Heart left ventricle (tissue), 16 donors: ENCODE data around the gene UCN. TPM values are rescaled to one million over a fixed set of nuclear protein-coding genes. Genes with fewer than 3 reads are reported as not detected.

Experiments
- ATAC-seq, 4 donors: fragments of 200-7000 bp; cut with Tn5 transposase; one replicate each; pipeline ENCODE4 v1.9.1; 2020 to 2022; ENCODE audit warnings: moderate library complexity in 4 of 4, mild to moderate bottlenecking in 3 of 4, moderate number of reproducible peaks in 1 of 4
- DNase-seq, 5 donors: peaks; one replicate each; pipeline ENCODE4 v3.0.0-alpha.2; 2020
- H3K27ac ChIP-seq, 12 donors: fragments of 200-600 bp; sonication (generic) in 4 of 12; one replicate each; pipeline versions ENCODE4 v1.5.0 to v1.8.0; 2016 to 2022; ENCODE audit warnings: mild to moderate bottlenecking in 2 of 12
- H3K27me3 ChIP-seq, 9 donors: fragments of 200-600 bp; sonication (generic) in 2 of 9; one replicate each; pipeline versions ENCODE4 v1.5.1 to v1.8.0; 2016 to 2022; ENCODE audit warnings: mild to moderate bottlenecking in 3 of 9
- H3K36me3 ChIP-seq, 9 donors: fragments of 200-600 bp; sonication (generic) in 2 of 9; one replicate each; pipeline versions ENCODE4 v1.5.0 to v1.8.0; 2018 to 2022; ENCODE audit warnings: mild to moderate bottlenecking in 2 of 9
- H3K4me1 ChIP-seq, 12 donors: fragments of 200-600 bp; sonication (generic) in 4 of 12; one replicate each; pipeline versions ENCODE4 v1.5.0 to v1.8.0; 2016 to 2022; ENCODE audit warnings: mild to moderate bottlenecking in 3 of 12
- H3K4me3 ChIP-seq, 12 donors: fragments of 200-600 bp; sonication (generic) in 4 of 12; one replicate each; pipeline versions ENCODE4 v1.5.0 to v1.8.0; 2017 to 2022; ENCODE audit warnings: mild to moderate bottlenecking in 9 of 12, moderate library complexity in 4 of 12
- H3K9me3 ChIP-seq, 12 donors: fragments of 200-600 bp; sonication (generic) in 4 of 12; one replicate each; pipeline versions ENCODE4 v1.5.0 to v1.8.0; 2016 to 2022; ENCODE audit warnings: mild to moderate bottlenecking in 1 of 12
- POLR2A ChIP-seq, 2 donors: fragments of 450-650 bp; IDR thresholded peaks; one replicate each; pipeline ENCODE4 v1.6.1; 2017; ENCODE audit warnings: antibody characterized with exemption in 2 of 2, mild to moderate bottlenecking in 2 of 2, moderate library complexity in 2 of 2
- WGBS, 4 donors: extraction: QIAGEN DNeasy Blood & Tissue Kit in 2 of 4; methylation state at CpG; one replicate each; pipeline versions ENCODE4 v1.1.5 to v1.1.7; 2013 to 2018; 5-methylcytosine and 5-hydroxymethylcytosine counted together
- intact Hi-C, 10 donors: fragments of 100-400 bp; cut with DNase I; formaldehyde crosslinking; loops; one replicate each; pipeline versions ENCODE4 v1.11.1 to v1.14.2; 2022
- polyA plus RNA-seq, 2 donors: library from polyadenylated mRNA; stranded (reverse); fragments of 200-250 nt; gene quantifications; one replicate each; pipeline ENCODE4 v1.2.3, GENCODE V29; 2013
- total RNA-seq, 9 donors: library from RNA; depleted of rRNA in 2 of 9; stranded (reverse); fragments of >200 nt in 2 of 9; fragmentation: NEBNext Ultra II Directional in 3 of 9; extraction: Animal tissue kit (Norgen Biotek cat#: 25700) in 3 of 9; gene quantifications; one replicate each; pipeline versions ENCODE4 v1.1.0 to v1.2.4, GENCODE V29; 2016 to 2023
- TF ChIP-seq, protein P1 (sequence below), 12 donors: fragments of 200-600 bp; sonication (generic) in 4 of 12; IDR thresholded peaks; one replicate each; pipeline versions ENCODE4 v1.5.0 to v1.8.0; 2018 to 2022; ENCODE audit warnings: antibody characterized with exemption in 12 of 12, mild to moderate bottlenecking in 5 of 12
- donor health status: ischemic (EF 13 %, LVEDD 7.1; RV severe dilation, severe dysfunction).
- donor health status: healthy with polysubstance abuse.
- donor health status: DM: no; HTN: yes; CAD: no.
- donor health status: DM: no; HTN: no; CAD: no.
- donor health status: ischemic (EF 25% LVEDD 6.9; RV normal size, moderate dysfunction).
- donor health status: ischemic (EF 25% LVEDD 5.7; RV mildly dilated, moderate dysfunction).
- donor health status: healthy.
- donor health status: DM: yes; HTN: yes; CAD: no.
- donor health status: ischemic (EF 35%, LVEDD 5.7; RV mildly dilated, moderate dysfunction).
- donor health status: nonischemic (EF 11% LVEDD 7.7; RV severe dilation, severe dysfunction).
- donor health status: DM: yes; HTN: yes; CAD: no.
- donor health status: PGD.
- donor health status: ischemic (EF 29% LVEDD 5.4; RV normal size, mild dysfunction).
- donor health status: nonischemic (EF 23%, LVEDD 6.1; RV moderate dilation, normal function).

The UCN gene
- total and polyA plus RNA-seq, 11 donors: 0.60 to 2.5 (median 1.3) TPM

DNA sequence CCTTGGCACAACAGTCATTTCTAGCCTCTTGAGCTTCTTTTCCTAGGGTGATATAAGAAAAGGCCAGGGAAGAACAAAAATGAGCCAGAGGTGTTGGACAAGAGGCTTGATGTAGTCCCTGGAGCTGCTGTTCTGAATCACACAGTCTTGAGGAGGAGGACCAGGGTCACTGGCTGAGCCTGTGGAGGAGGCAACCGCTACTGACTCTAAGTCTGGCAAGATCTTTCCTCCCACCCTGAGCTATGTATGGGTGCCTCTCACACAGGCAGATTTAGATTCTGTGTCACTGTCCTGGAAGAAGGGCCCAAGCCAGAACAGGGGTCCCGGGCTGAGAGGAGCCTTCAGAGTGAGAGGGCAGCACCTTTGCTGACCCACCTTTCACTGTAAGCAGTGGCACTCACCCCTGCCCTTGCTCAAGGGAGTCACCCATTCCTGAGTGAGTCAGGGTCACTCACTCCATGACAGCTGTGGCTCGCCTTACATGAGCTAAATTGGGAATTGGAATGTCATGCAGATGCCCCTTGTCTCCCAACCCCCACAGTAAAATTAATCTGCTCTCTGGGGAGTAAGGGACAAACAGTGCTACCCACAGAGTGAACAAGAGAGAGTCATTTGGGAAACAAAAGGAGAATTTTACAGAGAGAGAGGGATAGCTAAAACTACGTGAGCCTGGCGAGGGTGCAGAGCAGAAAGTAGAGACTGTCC, 26.2 kb downstream of the UCN start, which contains the start of gene TRIM54:
Gene TRIM54 (plus strand): TSS at position 575 of the 705 bp plus-strand sequence. CDS start 303 bp downstream, outside the sequence.
- H3K9me3 ChIP-seq: no peaks in the 10 kb centered on the region
- peaks cover 0 to 32% (median 10%) of the 10 kb centered on the region in 12 donors for H3K4me1 ChIP-seq
- DNase-seq (peak in 3 of 5 donors; percentile 53 to 77 (median 69)), ATAC-seq (peak; percentile 83 to 90 (median 88))
- intact Hi-C loops: loop anchor here in 9 of 10 donors (2.0 to 10.0 kb wide), 11 partner anchors 17 to 321 kb away; partner anchors contain the start of gene SLC30A3 (in 1 of the 9)
- TF ChIP-seq POLR2A (IDR thresholded peaks at IDR 0.05): peak in 1 of 2 donors; percentile 56
- TF ChIP-seq, protein P1, sequence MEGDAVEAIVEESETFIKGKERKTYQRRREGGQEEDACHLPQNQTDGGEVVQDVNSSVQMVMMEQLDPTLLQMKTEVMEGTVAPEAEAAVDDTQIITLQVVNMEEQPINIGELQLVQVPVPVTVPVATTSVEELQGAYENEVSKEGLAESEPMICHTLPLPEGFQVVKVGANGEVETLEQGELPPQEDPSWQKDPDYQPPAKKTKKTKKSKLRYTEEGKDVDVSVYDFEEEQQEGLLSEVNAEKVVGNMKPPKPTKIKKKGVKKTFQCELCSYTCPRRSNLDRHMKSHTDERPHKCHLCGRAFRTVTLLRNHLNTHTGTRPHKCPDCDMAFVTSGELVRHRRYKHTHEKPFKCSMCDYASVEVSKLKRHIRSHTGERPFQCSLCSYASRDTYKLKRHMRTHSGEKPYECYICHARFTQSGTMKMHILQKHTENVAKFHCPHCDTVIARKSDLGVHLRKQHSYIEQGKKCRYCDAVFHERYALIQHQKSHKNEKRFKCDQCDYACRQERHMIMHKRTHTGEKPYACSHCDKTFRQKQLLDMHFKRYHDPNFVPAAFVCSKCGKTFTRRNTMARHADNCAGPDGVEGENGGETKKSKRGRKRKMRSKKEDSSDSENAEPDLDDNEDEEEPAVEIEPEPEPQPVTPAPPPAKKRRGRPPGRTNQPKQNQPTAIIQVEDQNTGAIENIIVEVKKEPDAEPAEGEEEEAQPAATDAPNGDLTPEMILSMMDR (IDR thresholded peaks at IDR 0.05): no peak
- H3K4me3 ChIP-seq: peak within 1 kb of the TSS; percentile 32 to 68 (median 54)
- H3K27ac ChIP-seq: peak within 1 kb of the TSS; percentile 74 to 99 (median 90)
- H3K36me3 ChIP-seq: no peaks in the 10 kb centered on the region
- WGBS, 4 donors: 23 to 36% (median 32%) methylated on average over 5 of the region's 5 CpGs
- H3K27me3 ChIP-seq: peaks cover 0 to 7% (median 0%) of the 10 kb centered on the region in 9 donors

DNA sequence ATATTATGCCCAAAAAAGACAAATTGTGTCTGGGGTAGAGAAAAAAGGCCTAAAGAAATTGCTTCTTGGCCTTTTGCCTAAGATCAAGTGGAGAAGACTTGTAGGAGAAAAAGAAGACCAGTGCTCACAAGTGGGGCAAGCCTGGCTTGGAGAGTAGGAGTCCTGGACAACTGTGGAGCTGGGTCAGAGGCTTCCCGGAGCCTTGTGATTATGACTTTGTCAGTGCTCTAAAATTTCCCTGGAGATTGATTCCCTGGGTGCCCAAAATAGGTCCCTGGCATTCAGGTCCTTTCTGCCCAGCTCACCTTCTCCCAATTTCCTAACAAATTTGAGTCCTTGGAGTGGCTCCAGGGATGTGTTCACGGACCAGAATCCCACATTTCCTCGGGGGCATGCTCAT, 26.8 kb downstream of the UCN start:
- intact Hi-C loops: loop anchor here in 9 of 10 donors (2.0 to 10.0 kb wide), 11 partner anchors 17 to 321 kb away; partner anchors contain the start of gene SLC30A3 (in 1 of the 9)
- H3K27ac ChIP-seq: peak overlapping the region; percentile 74 to 99 (median 90)
- peaks cover 0 to 26% (median 10%) of the 10 kb centered on the region in 12 donors for H3K4me1 ChIP-seq
- peak in 1 of 5 donors; percentile 27 for DNase-seq
- peak; percentile 2 to 27 (median 8) for ATAC-seq
- no peaks in the 10 kb centered on the region for H3K36me3 ChIP-seq
- H3K9me3 ChIP-seq: no peaks in the 10 kb centered on the region
- H3K27me3 ChIP-seq: peaks cover 0 to 7% (median 0%) of the 10 kb centered on the region in 9 donors
- no peak overlapping the region for H3K4me3 ChIP-seq
- 36 to 58% (median 50%) methylated on average over 3 of the region's 3 CpGs for WGBS, 4 donors
- TF ChIP-seq, protein P1 (IDR thresholded peaks at IDR 0.05): no peak
- no peak for TF ChIP-seq POLR2A (IDR thresholded peaks at IDR 0.05)

DNA sequence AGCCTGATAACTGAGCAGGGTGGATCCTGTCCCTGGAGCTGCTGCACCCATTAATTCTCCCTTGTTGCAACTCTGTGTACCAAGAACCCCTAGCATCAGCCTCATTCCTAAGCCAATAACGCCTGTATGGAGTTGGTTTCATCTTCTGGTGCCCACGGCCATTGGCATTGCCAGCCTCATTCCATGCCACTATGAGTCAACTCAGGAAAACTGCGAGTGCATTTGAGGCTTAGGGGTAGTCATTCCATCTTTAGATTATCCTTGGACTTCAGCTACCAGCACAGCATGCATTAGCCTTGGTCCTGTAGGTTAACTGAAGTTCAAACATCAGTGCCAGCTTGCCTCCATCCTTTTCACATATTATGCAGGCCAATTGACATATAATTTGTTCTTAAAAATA, 27.4 kb downstream of the UCN start:
- no peaks in the 10 kb centered on the region for H3K9me3 ChIP-seq
- peaks cover 0 to 25% (median 10%) of the 10 kb centered on the region in 12 donors for H3K4me1 ChIP-seq
- peak overlapping the region; percentile 74 to 99 (median 90) for H3K27ac ChIP-seq
- TF ChIP-seq POLR2A (IDR thresholded peaks at IDR 0.05): no peak
- TF ChIP-seq, protein P1 (IDR thresholded peaks at IDR 0.05): no peak
- no peaks in the 10 kb centered on the region for H3K36me3 ChIP-seq
- no peak overlapping the region for H3K4me3 ChIP-seq
- no peak for ATAC-seq
- WGBS, 4 donors: 76 to 88% (median 79%) methylated on average over 3 of the region's 3 CpGs
- peak in 1 of 5 donors; percentile 3 for DNase-seq
- intact Hi-C loops: loop anchor here (1.0 to 10.0 kb wide), 12 partner anchors 16 to 320 kb away; partner anchors contain the start of gene SLC30A3 (in 1 of the 10)
- H3K27me3 ChIP-seq: peaks cover 0 to 7% (median 0%) of the 10 kb centered on the region in 9 donors

DNA sequence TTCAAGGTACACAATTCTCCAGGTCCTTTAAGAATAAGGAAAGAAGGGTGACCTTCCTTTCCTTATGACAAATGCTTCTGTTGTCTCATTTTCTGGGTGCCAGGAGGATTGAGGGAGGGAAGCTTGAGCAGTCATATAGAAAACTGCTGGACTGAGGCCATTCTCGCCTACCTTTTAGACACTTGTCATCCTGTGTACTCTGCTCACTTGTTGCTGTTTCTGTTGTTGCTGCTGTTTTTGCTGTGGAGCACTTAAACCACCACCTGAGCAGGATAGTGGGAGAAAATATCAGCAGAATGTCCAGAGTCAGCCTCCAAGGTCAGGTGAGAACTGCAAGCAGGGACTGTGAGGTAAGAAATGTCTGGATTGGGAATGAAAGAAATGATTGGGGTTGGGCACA, 30.2 kb downstream of the UCN start:
- WGBS, 4 donors: 72 to 88% (median 80%) methylated on average over 1 of the region's 1 CpG
- Histone ChIP-seq H3K4me1 (peaks cover 0 to 37% (median 10%) of the 10 kb centered on the region in 12 donors), H3K27ac (no peak overlapping the region), H3K9me3 (no peaks in the 10 kb centered on the region), H3K27me3 (peaks cover 0 to 7% (median 0%) of the 10 kb centered on the region in 9 donors), H3K4me3 (no peak overlapping the region), H3K36me3 (no peaks in the 10 kb centered on the region)
- intact Hi-C loops: loop anchor here in 5 of 10 donors (2.0 to 10.0 kb wide), 4 partner anchors 27 to 323 kb away; no protein-coding TSS in a partner anchor
- no peak for TF ChIP-seq POLR2A (IDR thresholded peaks at IDR 0.05)
- TF ChIP-seq, protein P1 (IDR thresholded peaks at IDR 0.05): no peak
- no peak for DNase-seq
- ATAC-seq: no peak
